ENCODE data around the gene TLE5.

TLE5 gene

GRCh38 chr19:3105641-3106508 lies 43.6 kb upstream of the TLE5 start:
- H3K9ac ChIP-seq (ENCODE audit: insufficient read length), result no peak overlapping the region
- H3K27ac ChIP-seq, result no peak overlapping the region
- H3K36me3 ChIP-seq (ENCODE audit: insufficient read depth, low read length), result no peaks in the 10 kb centered on the region
- H3K4me3 ChIP-seq, result no peak overlapping the region
- H3K9me3 ChIP-seq (ENCODE audit: low read depth, low read length), result no peaks in the 10 kb centered on the region
- no peak for TF ChIP-seq POLR2AphosphoS5 (IDR thresholded peaks at IDR 0.05; ENCODE audit: borderline replicate concordance, low read depth, low read length)
- TF ChIP-seq EZH2 (IDR thresholded peaks at IDR 0.05), result no peak
- TF ChIP-seq FOXP2 (optimal IDR thresholded peaks at IDR 0.05; ENCODE audit: control extremely low read depth, extremely low read length, insufficient read depth), result no peak
- no peak for DNase-seq (ENCODE audit: low read depth, low spot score)

GRCh38 chr19:3104708-3104983 lies 42.4 kb upstream of the TLE5 start:
- H3K9ac ChIP-seq (ENCODE audit: insufficient read length), result no peak overlapping the region
- no peaks in the 10 kb centered on the region for H3K9me3 ChIP-seq (ENCODE audit: low read depth, low read length)
- no peak overlapping the region for H3K4me3 ChIP-seq
- no peak for DNase-seq (ENCODE audit: low read depth, low spot score)
- H3K27ac ChIP-seq, result no peak overlapping the region
- no peak for TF ChIP-seq POLR2AphosphoS5 (IDR thresholded peaks at IDR 0.05; ENCODE audit: borderline replicate concordance, low read depth, low read length)
- TF ChIP-seq FOXP2 (optimal IDR thresholded peaks at IDR 0.05; ENCODE audit: control extremely low read depth, extremely low read length, insufficient read depth), result no peak
- TF ChIP-seq EZH2 (IDR thresholded peaks at IDR 0.05), result no peak
- no peaks in the 10 kb centered on the region for H3K36me3 ChIP-seq (ENCODE audit: insufficient read depth, low read length)

GRCh38 chr19:3102239-3103140 lies 40.2 kb upstream of the TLE5 start:
- Histone ChIP-seq H3K4me3 (no peak overlapping the region), H3K9ac (ENCODE audit: insufficient read length) (no peak overlapping the region), H3K27ac (no peak overlapping the region), H3K36me3 (ENCODE audit: insufficient read depth, low read length) (no peaks in the 10 kb centered on the region), H3K9me3 (ENCODE audit: low read depth, low read length) (no peaks in the 10 kb centered on the region)
- TF ChIP-seq EZH2 (IDR thresholded peaks at IDR 0.05) (no peak), POLR2AphosphoS5 (IDR thresholded peaks at IDR 0.05; ENCODE audit: borderline replicate concordance, low read depth, low read length) (no peak), FOXP2 (optimal IDR thresholded peaks at IDR 0.05; ENCODE audit: control extremely low read depth, extremely low read length, insufficient read depth) (no peak)
- no peak for DNase-seq (ENCODE audit: low read depth, low spot score)

- Histone ChIP-seq H3K27ac (no peak overlapping the region), H3K9ac (ENCODE audit: insufficient read length) (no peak overlapping the region), H3K4me3 (no peak overlapping the region), H3K36me3 (ENCODE audit: insufficient read depth, low read length) (no peaks in the 10 kb centered on the region), H3K9me3 (ENCODE audit: low read depth, low read length) (no peaks in the 10 kb centered on the region)
- TF ChIP-seq FOXP2 (optimal IDR thresholded peaks at IDR 0.05; ENCODE audit: control extremely low read depth, extremely low read length, insufficient read depth) (no peak), POLR2AphosphoS5 (IDR thresholded peaks at IDR 0.05; ENCODE audit: borderline replicate concordance, low read depth, low read length) (no peak), EZH2 (IDR thresholded peaks at IDR 0.05) (no peak)
- no peak for DNase-seq (ENCODE audit: low read depth, low spot score)
Observed at GRCh38 chr19:3100747-3101730, 38.7 kb upstream of the TLE5 start.

- Histone ChIP-seq H3K4me3 (no peak overlapping the region), H3K27ac (no peak overlapping the region), H3K9ac (ENCODE audit: insufficient read length) (no peak overlapping the region), H3K9me3 (ENCODE audit: low read depth, low read length) (no peaks in the 10 kb centered on the region), H3K36me3 (ENCODE audit: insufficient read depth, low read length) (no peaks in the 10 kb centered on the region)
- no peak for DNase-seq (ENCODE audit: low read depth, low spot score)
- TF ChIP-seq FOXP2 (optimal IDR thresholded peaks at IDR 0.05; ENCODE audit: control extremely low read depth, extremely low read length, insufficient read depth), result no peak
- TF ChIP-seq EZH2 (IDR thresholded peaks at IDR 0.05), result no peak
- no peak for TF ChIP-seq POLR2AphosphoS5 (IDR thresholded peaks at IDR 0.05; ENCODE audit: borderline replicate concordance, low read depth, low read length)
Observed at GRCh38 chr19:3100331-3100730, 38.0 kb upstream of the TLE5 start.

GRCh38 chr19:3099347-3100145 lies 37.3 kb upstream of the TLE5 start:
- Histone ChIP-seq H3K4me3 (no peak overlapping the region), H3K27ac (no peak overlapping the region), H3K9me3 (ENCODE audit: low read depth, low read length) (no peaks in the 10 kb centered on the region), H3K36me3 (ENCODE audit: insufficient read depth, low read length) (no peaks in the 10 kb centered on the region), H3K9ac (ENCODE audit: insufficient read length) (no peak overlapping the region)
- no peak for DNase-seq (ENCODE audit: low read depth, low spot score)
- TF ChIP-seq EZH2 (IDR thresholded peaks at IDR 0.05), result no peak
- no peak for TF ChIP-seq POLR2AphosphoS5 (IDR thresholded peaks at IDR 0.05; ENCODE audit: borderline replicate concordance, low read depth, low read length)
- no peak for TF ChIP-seq FOXP2 (optimal IDR thresholded peaks at IDR 0.05; ENCODE audit: control extremely low read depth, extremely low read length, insufficient read depth)

Data from SK-N-MC (cell line).